Prostate gland (tissue), 2 donors: ENCODE measurements around the gene HIP1R. TPM values are rescaled to one million over a fixed set of nuclear protein-coding genes. Genes with fewer than 3 reads are reported as not detected.

Source experiments
- DNase-seq: peaks from one replicate; pipeline ENCODE4 v3.0.0-alpha.2; 2019; ENCODE audit warnings: low spot score
- H3K27ac ChIP-seq, 2 donors: fragments of 200-600 bp; sonication (generic); 2 replicates each; pipeline ENCODE4 v1.5.1; 2017 to 2019
- H3K27me3 ChIP-seq: fragments of 200-600 bp; sonication (generic); replicated peaks from 2 replicates; pipeline ENCODE4 v1.5.1; 2019; ENCODE audit not compliant: insufficient read depth
- H3K36me3 ChIP-seq, 2 donors: fragments of 200-600 bp; sonication (generic); 1 replicate in 1 of 2; 2 replicates in 1 of 2; pipeline versions ENCODE4 v1.5.1 to v1.8.1; 2017 to 2019
- H3K4me1 ChIP-seq: fragments of 200-600 bp; sonication (generic); replicated peaks from 2 replicates; pipeline ENCODE4 v1.5.1; 2019
- H3K4me3 ChIP-seq, 2 donors: fragments of 200-600 bp; sonication (generic); 2 replicates each; pipeline ENCODE4 v1.5.1; 2017 to 2019
- H3K9me3 ChIP-seq: fragments of 200-600 bp; sonication (generic); 2 replicates; pipeline ENCODE4 v1.5.1; 2017
- CTCF ChIP-seq, 4 experiments: fragments of 200-600 bp in 2 of 4; fragments of 450-650 bp in 2 of 4; sonication (generic) in 2 of 4; IDR thresholded peaks; 1 replicate in 3 of 4; 2 replicates in 1 of 4; pipeline ENCODE4 v1.5.1; 2016 to 2019; ENCODE audit warnings: antibody characterized with exemption in 4 of 4, mild to moderate bottlenecking in 2 of 4, moderate library complexity in 2 of 4
- POLR2A ChIP-seq: fragments of 450-650 bp; IDR thresholded peaks from one replicate; pipeline ENCODE4 v1.6.1; 2016; ENCODE audit warnings: antibody characterized with exemption, mild to moderate bottlenecking
- POLR2AphosphoS5 ChIP-seq: sonication (generic); formaldehyde crosslinking; IDR thresholded peaks from one replicate; pipeline ENCODE4 v1.6.1; 2017; ENCODE audit warnings: antibody characterized with exemption
- WGBS: methylation state at CpG from one replicate; pipeline ENCODE4 v1.1.5; 2018; 5-methylcytosine and 5-hydroxymethylcytosine counted together
- intact Hi-C: fragments of 100-400 bp; cut with DNase I; formaldehyde crosslinking; loops from one replicate; pipeline ENCODE4 v1.14.2; 2022
- total RNA-seq, 2 donors: library from RNA; depleted of rRNA; stranded (reverse); fragments of >200 nt; gene quantifications; one replicate each; pipeline ENCODE4 v1.1.0, GENCODE V29; 2016

HIP1R gene
- total RNA-seq, 2 donors from 2014 or later: 45.1 to 79.3 TPM

- Histone ChIP-seq H3K4me1 (peaks cover 23% of the 10 kb centered on the region), H3K4me3 (no peak overlapping the region), H3K27ac (no peak overlapping the region), H3K36me3 (peaks cover 0 to 6% of the 10 kb centered on the region in 2 donors), H3K9me3 (no peaks in the 10 kb centered on the region), H3K27me3 (no peaks in the 10 kb centered on the region)
- no peak for DNase-seq
- WGBS: 76% methylated on average over 43 of the region's 43 CpGs
- intact Hi-C loops: loop anchor here (10.0 kb wide), 1 partner anchor 369 kb away; the partner anchor contains the start of genes MPHOSPH9 and MTRFR
- TF ChIP-seq CTCF (IDR thresholded peaks at IDR 0.05) (peak in 2 of 4 experiments; percentile 19 to 21), POLR2AphosphoS5 (no peak)
Observed at GRCh38 chr12:122865268-122866231, 30.3 kb downstream of the HIP1R start.

GRCh38 chr12:122866379-122866778 lies 31.1 kb downstream of the HIP1R start:
- no peak overlapping the region for H3K4me3 ChIP-seq
- H3K4me1 ChIP-seq: peaks cover 31% of the 10 kb centered on the region
- no peak for TF ChIP-seq POLR2A
- TF ChIP-seq POLR2AphosphoS5: no peak
- no peak for TF ChIP-seq CTCF (IDR thresholded peaks at IDR 0.05)
- 88% methylated on average over 17 of the region's 17 CpGs for WGBS
- H3K27ac ChIP-seq: no peak overlapping the region
- H3K9me3 ChIP-seq: no peaks in the 10 kb centered on the region
- DNase-seq: no peak
- intact Hi-C loops: loop anchor here (10.0 kb wide), 1 partner anchor 368 kb away; the partner anchor contains the start of genes MPHOSPH9 and MTRFR
- no peaks in the 10 kb centered on the region for H3K27me3 ChIP-seq
- peaks cover 0 to 6% of the 10 kb centered on the region in 2 donors for H3K36me3 ChIP-seq

GRCh38 chr12:122866950-122867607 lies 31.8 kb downstream of the HIP1R start:
- no peaks in the 10 kb centered on the region for H3K27me3 ChIP-seq
- peaks cover 38% of the 10 kb centered on the region for H3K4me1 ChIP-seq
- DNase-seq: no peak
- no peaks in the 10 kb centered on the region for H3K9me3 ChIP-seq
- TF ChIP-seq POLR2A (no peak), POLR2AphosphoS5 (no peak), CTCF (IDR thresholded peaks at IDR 0.05) (no peak)
- no peak overlapping the region for H3K4me3 ChIP-seq
- peaks cover 0 to 6% of the 10 kb centered on the region in 2 donors for H3K36me3 ChIP-seq
- intact Hi-C loops: loop anchor here (10.0 kb wide), 1 partner anchor 368 kb away; the partner anchor contains the start of genes MPHOSPH9 and MTRFR
- H3K27ac ChIP-seq: peak overlapping the region in 1 of 2 donors; percentile 8
- 85% methylated on average over 30 of the region's 36 CpGs for WGBS

- intact Hi-C loops: loop anchor here (10.0 kb wide), 1 partner anchor 367 kb away; the partner anchor contains the start of genes MPHOSPH9 and MTRFR
- Histone ChIP-seq H3K27me3 (no peaks in the 10 kb centered on the region), H3K4me3 (no peak overlapping the region), H3K4me1 (peaks cover 45% of the 10 kb centered on the region), H3K36me3 (peaks cover 0 to 6% of the 10 kb centered on the region in 2 donors), H3K27ac (peak overlapping the region; percentile 8 to 23), H3K9me3 (no peaks in the 10 kb centered on the region)
- WGBS: 69% methylated on average over 32 of the region's 33 CpGs
- peak in 2 of 4 experiments; percentile 25 to 34 for TF ChIP-seq CTCF (IDR thresholded peaks at IDR 0.05)
- no peak for TF ChIP-seq POLR2AphosphoS5
- no peak for TF ChIP-seq POLR2A
- DNase-seq: no peak
Observed at GRCh38 chr12:122867691-122868461, 32.6 kb downstream of the HIP1R start.
